ENCODE results near the gene MAFG. TPM values are rescaled to one million over a fixed set of nuclear protein-coding genes. Genes with fewer than 3 reads are reported as not detected.
A peak's percentile ranks its signal among the peaks of the same experiment; 100 is the strongest.

Gene MAFG
- total and polyA plus RNA-seq, 9 of the 15 experiments (the other 6 are each of a cell fraction or from before 2014, with no cell fraction given), result 1.1 to 58.1 (median 24.9) TPM

DNA sequence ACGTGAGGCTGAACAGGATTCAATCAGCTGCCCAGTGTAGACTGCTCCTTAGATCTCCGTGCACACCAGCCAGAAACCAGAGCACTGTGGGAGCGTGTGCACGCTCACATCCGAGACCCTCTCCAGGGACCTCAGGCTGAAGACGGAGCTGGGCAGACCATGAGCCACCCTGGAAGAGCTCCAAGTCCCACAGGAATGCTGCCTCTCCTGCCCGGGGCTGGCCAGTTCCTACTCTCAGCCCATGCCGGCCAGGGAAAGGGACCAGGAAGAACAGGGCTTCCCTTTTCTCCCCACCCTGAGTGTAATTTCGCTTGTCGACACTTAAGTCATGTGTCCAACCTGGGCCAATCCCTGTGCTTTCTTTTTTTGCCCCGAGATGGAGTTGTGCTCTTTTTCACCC lies 43.0 kb downstream of the MAFG start (continued):
- TF ChIP-seq, protein P1, sequence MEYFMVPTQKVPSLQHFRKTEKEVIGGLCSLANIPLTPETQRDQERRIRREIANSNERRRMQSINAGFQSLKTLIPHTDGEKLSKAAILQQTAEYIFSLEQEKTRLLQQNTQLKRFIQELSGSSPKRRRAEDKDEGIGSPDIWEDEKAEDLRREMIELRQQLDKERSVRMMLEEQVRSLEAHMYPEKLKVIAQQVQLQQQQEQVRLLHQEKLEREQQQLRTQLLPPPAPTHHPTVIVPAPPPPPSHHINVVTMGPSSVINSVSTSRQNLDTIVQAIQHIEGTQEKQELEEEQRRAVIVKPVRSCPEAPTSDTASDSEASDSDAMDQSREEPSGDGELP (CRISPR knock-in tag; IDR thresholded peaks at IDR 0.05; ENCODE audit: borderline replicate concordance), result peak; percentile 4; the same call in 1 of the 2 replicates
- TF ChIP-seq NELFE (IDR thresholded peaks at IDR 0.05; ENCODE audit: insufficient read depth, insufficient read length) (no peak), CBX3 (IDR thresholded peaks at IDR 0.05; ENCODE audit: borderline replicate concordance in 1 of 2, low read length in 2 of 2) (no peak)

DNA sequence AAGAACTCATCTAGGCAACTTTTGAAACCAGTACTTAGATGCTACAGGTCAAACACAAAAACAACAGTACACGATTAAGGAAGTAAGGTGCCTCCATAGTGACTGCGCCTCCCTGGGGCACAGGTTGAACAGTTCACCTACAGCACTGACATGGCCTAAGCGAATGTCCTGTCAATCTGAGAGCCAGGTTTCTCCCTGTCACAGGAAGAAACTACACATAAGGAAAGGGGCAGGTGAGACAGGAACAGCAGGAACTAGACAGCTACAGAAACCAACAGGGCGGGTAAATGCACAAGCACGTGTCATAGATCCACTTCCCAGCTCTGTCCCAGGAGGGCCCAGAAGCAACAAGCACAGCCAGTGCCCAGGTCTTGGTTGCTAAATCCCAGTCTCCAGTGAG lies 48.4 kb downstream of the MAFG start:
- WGBS (ENCODE audit: insufficient coverage, low coverage, missing lambda C conversion rate), result 95% methylated on average over 5 of the region's 5 CpGs
- TF ChIP-seq FOXK1 (CRISPR knock-in tag; IDR thresholded peaks at IDR 0.05; ENCODE audit: borderline replicate concordance) (no peak), E2F5 (CRISPR knock-in tag; IDR thresholded peaks at IDR 0.05) (no peak), ZNF644 (tag; IDR thresholded peaks at IDR 0.05; ENCODE audit: low read depth) (no peak)
- no TSS peak for BruUV-seq (replicated peaks)
- Histone ChIP-seq H3K4me3 (no peak overlapping the region), H3K9me1 (ENCODE audit: control insufficient read depth, insufficient read depth, low read length) (no peaks in the 10 kb centered on the region), H3K27me3 (ENCODE audit: control insufficient read depth in 2 of 2, insufficient read depth in 2 of 2, low read length in 2 of 2) (no peaks in the 10 kb centered on the region), H4K20me1 (replicated peaks; ENCODE audit: control insufficient read depth, insufficient read depth, low read length) (no peaks in the 10 kb centered on the region), H3K79me2 (ENCODE audit: control insufficient read depth, insufficient read depth, low read length) (no peaks in the 10 kb centered on the region; the same call in 2 of the 3 replicates), H3K9me3 (replicated peaks; ENCODE audit: control insufficient read depth, insufficient read depth, low read depth, low read length) (no peaks in the 10 kb centered on the region), H3K4me1 (replicated peaks in 1 of 2; ENCODE audit: control insufficient read depth in 2 of 2, insufficient read depth in 2 of 2, low read length in 2 of 2) (peaks cover 0 to 4% of the 10 kb centered on the region in 2 experiments; a peak in 1 of 5 replicates), H3K9ac (ENCODE audit: insufficient read depth in 1 of 2, low read depth in 2 of 2, low read length in 2 of 2) (peak overlapping the region in 1 of 2 experiments; percentile 33; a peak in 1 of 4 replicates), H3K4me2 (ENCODE audit: insufficient read depth, low read length) (no peak overlapping the region), H3K36me3 (ENCODE audit: control insufficient read depth, insufficient read depth, low read length) (peaks cover 58% of the 10 kb centered on the region), H3K27ac (ENCODE audit: extremely low read depth, low read depth, low read length) (no peak overlapping the region), H2AFZ (ENCODE audit: low read depth, low read length) (no peak overlapping the region)
- DNase-seq (ENCODE audit: extremely low read depth in 1 of 4, low spot score in 3 of 4) (peak in 1 of 4 experiments; percentile 3), ATAC-seq (peak; percentile 28), FAIRE-seq (no peak)
- intact Hi-C loops (cut with micrococcal nuclease) (no loop called here), in situ Hi-C loops (cut with MboI) (no loop called here)
- ChIA-PET CTCF (ENCODE audit: low intra/inter-chr PET ratio) (no interaction called here), POLR2A (interaction anchor here (0.6 to 1.7 kb wide), 4 partner anchors 9 to 356 kb away, joined by 3 to 4 read pairs (median 4); no protein-coding TSS in a partner anchor)
